GM12878 (cell line): ENCODE data around the gene STX8. TPM values are rescaled to one million over a fixed set of nuclear protein-coding genes. Genes with fewer than 3 reads are reported as not detected.

ENCODE experiments used
- ATAC-seq: fragments of 200-7000 bp; cut with Tn5 transposase; 3 replicates; pipeline ENCODE4 v1.9.1; 2020; ENCODE audit warnings: mild to moderate bottlenecking, moderate library complexity
- BruUV-seq: library from RNA; stranded (reverse); fragments of 400-500 nt; replicated peaks from 2 replicates; lab custom pipeline; 2021; lab: Mats Ljungman, UMichigan
- CTCF ChIA-PET: fragments of 300-600 bp; sonication (Branson Sonifier 250); formaldehyde crosslinking; extraction: SDS; loops from one replicate; lab custom pipeline; 2021; ENCODE audit warnings: inconsistent platforms; lab: Yijun Ruan, JAX
- POLR2A ChIA-PET: fragments of 350-600 bp; formaldehyde crosslinking; extraction: SDS; loops from one replicate; lab custom pipeline; 2021; ENCODE audit warnings: inconsistent platforms; lab: Charles Lee
- RAD21 ChIA-PET: fragments of 300-600 bp; sonication (Branson Sonifier 250); formaldehyde crosslinking; loops from one replicate; lab custom pipeline; 2023; ENCODE audit warnings: antibody characterized with exemption; ENCODE audit not compliant: unreplicated experiment; lab: Charles Lee
- SMC1A ChIA-PET: fragments of 300-600 bp; sonication (Branson Sonifier 250); formaldehyde crosslinking; loops from one replicate; lab custom pipeline; 2023; ENCODE audit not compliant: unreplicated experiment, uncharacterized antibody; lab: Charles Lee
- DNase-seq: peaks from one replicate; pipeline ENCODE4 v3.0.0-alpha.2; 2011; ENCODE audit warnings: low read depth, low spot score
- FAIRE-seq: peaks from 3 replicates; lab custom pipeline; 2011; peaks lifted over from hg19 to GRCh38; lab: Jason Lieb, UNC
- H2AFZ ChIP-seq: 2 replicates; pipeline ENCODE4 v1.6.0; 2011; ENCODE audit warnings: low read depth, low read length, control low read depth; ENCODE audit not compliant: control insufficient read depth
- H3K27ac ChIP-seq: 2 replicates; pipeline ENCODE4 v1.5.1; 2011; ENCODE audit warnings: control low read depth; ENCODE audit not compliant: control insufficient read depth, insufficient read depth
- H3K27me3 ChIP-seq, 2 experiments: replicated peaks in 1 of 2; 2 replicates each; pipeline versions ENCODE4 v1.6.0 to v1.6.1; 2011; ENCODE audit warnings: low read length in 1 of 2; ENCODE audit not compliant: control insufficient read depth in 2 of 2, insufficient read depth in 2 of 2
- H3K36me3 ChIP-seq, 2 experiments: 2 replicates each; pipeline ENCODE4 v1.5.1; 2011; ENCODE audit warnings: low read length in 1 of 2; ENCODE audit not compliant: control insufficient read depth in 2 of 2, insufficient read depth in 2 of 2
- H3K4me1 ChIP-seq: 2 replicates; pipeline ENCODE4 v1.6.1; 2011; ENCODE audit warnings: mild to moderate bottlenecking, low read length, moderate library complexity, mixed read lengths; ENCODE audit not compliant: control insufficient read depth, insufficient read depth
- H3K4me2 ChIP-seq: 2 replicates; pipeline ENCODE4 v1.6.0; 2011; ENCODE audit warnings: control low read depth; ENCODE audit not compliant: control insufficient read depth, insufficient read depth
- H3K4me3 ChIP-seq: fragments of 200-600 bp; sonication (generic); 2 replicates; pipeline ENCODE4 v1.5.1; 2016
- H3K79me2 ChIP-seq: 2 replicates; pipeline ENCODE4 v1.6.0; 2011; ENCODE audit warnings: low read length; ENCODE audit not compliant: control insufficient read depth, insufficient read depth
- H3K9ac ChIP-seq: 2 replicates; pipeline ENCODE4 v1.8.0; 2011; ENCODE audit warnings: low read length, control low read depth, mixed read lengths; ENCODE audit not compliant: control insufficient read depth, insufficient read depth
- H3K9me3 ChIP-seq: replicated peaks from 3 replicates; pipeline ENCODE4 v1.5.1; 2011; ENCODE audit warnings: mild to moderate bottlenecking, low read length; ENCODE audit not compliant: control insufficient read depth, insufficient read depth
- H4K20me1 ChIP-seq: 2 replicates; pipeline ENCODE4 v1.6.0; 2011; ENCODE audit not compliant: control insufficient read depth, insufficient read depth
- ATF7 ChIP-seq: fragments of 450-650 bp; IDR thresholded peaks from 2 replicates; pipeline ENCODE4 v1.6.1; 2016; ENCODE audit warnings: low read depth, mild to moderate bottlenecking
- BHLHE40 ChIP-seq, 2 experiments: fragments of 450-650 bp in 1 of 2; IDR thresholded peaks; 2 replicates each; pipeline ENCODE4 v1.6.1; 2011 to 2017; ENCODE audit warnings: low read depth in 2 of 2, borderline replicate concordance in 1 of 2, improper control_type of control experiment in 1 of 2, low read length in 1 of 2, mild to moderate bottlenecking in 1 of 2
- GABPA ChIP-seq: IDR thresholded peaks from 2 replicates; pipeline ENCODE4 v1.6.1; 2014; ENCODE audit warnings: antibody characterized with exemption, low read depth, mild to moderate bottlenecking, inconsistent platforms
- LARP7 ChIP-seq: fragments of 450-650 bp; IDR thresholded peaks from 2 replicates; pipeline ENCODE4 v1.6.1; 2017; ENCODE audit warnings: mild to moderate bottlenecking
- NFIC ChIP-seq: IDR thresholded peaks from 2 replicates; pipeline ENCODE4 v1.6.1; 2012; ENCODE audit warnings: low read depth, mild to moderate bottlenecking, inconsistent platforms, low read length, moderate library complexity
- PML ChIP-seq: IDR thresholded peaks from 2 replicates; pipeline ENCODE4 v1.6.1; 2012; ENCODE audit warnings: low read length, inconsistent platforms
- REST ChIP-seq: IDR thresholded peaks from 2 replicates; pipeline ENCODE4 v1.6.1; 2012; ENCODE audit warnings: mild to moderate bottlenecking, low read depth, low read length
- RFX5 ChIP-seq: IDR thresholded peaks from 2 replicates; pipeline ENCODE4 v1.6.1; 2011; ENCODE audit warnings: low read depth, low read length, improper control_type of control experiment
- SREBF2 ChIP-seq: IDR thresholded peaks from 2 replicates; pipeline ENCODE4 v1.6.1; 2012; ENCODE audit warnings: mild to moderate bottlenecking, low read length
- ZNF207 ChIP-seq: fragments of 450-650 bp; IDR thresholded peaks from 2 replicates; pipeline ENCODE4 v1.6.1; 2014; ENCODE audit warnings: antibody characterized with exemption, mild to moderate bottlenecking, borderline replicate concordance
- ZZZ3 ChIP-seq: IDR thresholded peaks from 2 replicates; pipeline ENCODE4 v1.6.1; 2011; ENCODE audit warnings: low read depth; ENCODE audit not compliant: control insufficient read depth, insufficient read length
- in situ Hi-C: fragments of 300-500 bp; cut with MboI; formaldehyde crosslinking; loops from 9 replicates; pipeline ENCODE4 v1.14.3; 2018; ENCODE audit warnings: mixed read lengths
- intact Hi-C: fragments of 100-400 bp; cut with micrococcal nuclease; formaldehyde crosslinking; loops from one replicate; pipeline ENCODE4 v1.14.2; 2022; ENCODE audit not compliant: unreplicated experiment
- polyA plus RNA-seq, 11 experiments: library from polyadenylated mRNA; depleted of rRNA in 4 of 11; unstranded in 6 of 11; stranded (reverse) in 5 of 11; fragments of >200 nt; fragmentation: Nextera tagmentation in 4 of 11; fragmentation: Illumina TruSeq in 1 of 11; extraction: Ambion mirVana in 4 of 11; extraction: Trizol in 1 of 11; gene quantifications; 1 replicate in 1 of 11; 2 replicates in 10 of 11; pipeline versions ENCODE4 v1.2.1 to v1.2.3, GENCODE V29; 2011 to 2016; ENCODE audit warnings: inconsistent platforms in 2 of 11, missing spikeins in 2 of 11, low read depth in 1 of 11
- total RNA-seq, 4 experiments: library from RNA; depleted of rRNA in 3 of 4; stranded (reverse); fragments of >200 nt in 3 of 4; fragmentation: Illumina TruSeq in 1 of 4; extraction: Trizol in 1 of 4; gene quantifications; 2 replicates each; pipeline versions ENCODE4 v1.2.1 to v1.2.3, GENCODE V29; 2013 to 2021

The STX8 gene
- total and polyA plus RNA-seq, 10 of the 15 experiments (the other 5 are each of a cell fraction or from before 2014, with no cell fraction given): 47.9 to 151 (median 72.9) TPM

- TF ChIP-seq REST (no peak), GABPA (0 out of 2 replicates have a peak, but pooled peaks have one; percentile 29), LARP7 (no peak), ZZZ3 (no peak), BHLHE40 (IDR thresholded peaks at IDR 0.05; ENCODE audit: borderline replicate concordance in 1 of 2, low read depth in 2 of 2, low read length in 1 of 2) (peak; percentile 89 to 97; a peak in 3 of 4 replicates), NFIC (no peak), SREBF2 (no peak)
These were observed at the start of gene STX8 (continued) for GRCh38 chr17:9575381-9576101.

GRCh38 chr17:9622961-9623360 is 47.3 kb upstream of the STX8 start:
- Histone ChIP-seq H3K9me3 (no peaks in the 10 kb centered on the region; the same call in 2 of the 3 replicates), H2AFZ (no peak overlapping the region), H3K9ac (no peak overlapping the region), H3K27me3 (no peaks in the 10 kb centered on the region), H4K20me1 (no peaks in the 10 kb centered on the region), H3K4me3 (no peak overlapping the region), H3K27ac (no peak overlapping the region), H3K36me3 (no peaks in the 10 kb centered on the region), H3K4me1 (no peaks in the 10 kb centered on the region), H3K79me2 (no peaks in the 10 kb centered on the region), H3K4me2 (no peak overlapping the region)
- DNase-seq (no peak), FAIRE-seq (no peak), ATAC-seq (no peak)
- ChIA-PET POLR2A (no interaction called here), RAD21 (no interaction called here), SMC1A (no interaction called here), CTCF (no interaction called here)
- intact Hi-C loops (no loop called here), in situ Hi-C loops (no loop called here)
- BruUV-seq: no TSS peak
- TF ChIP-seq ATF7: no peak
- TF ChIP-seq ZNF207: no peak
- no peak for TF ChIP-seq RFX5
- TF ChIP-seq PML: no peak
